HG03378 (cell line): ENCODE measurements around the gene HSPA12B.

Source experiments
- ATAC-seq: cut with Tn5 transposase; IDR thresholded peaks from one replicate; pipeline ENCODE4 v1.9.1; 2021; ENCODE audit warnings: mild to moderate bottlenecking, moderate library complexity; ENCODE audit not compliant: unreplicated experiment

HSPA12B gene

GRCh38 chr20:3728354-3728753 lies 4.1 kb upstream of the HSPA12B start:
- no peak for ATAC-seq

DNA sequence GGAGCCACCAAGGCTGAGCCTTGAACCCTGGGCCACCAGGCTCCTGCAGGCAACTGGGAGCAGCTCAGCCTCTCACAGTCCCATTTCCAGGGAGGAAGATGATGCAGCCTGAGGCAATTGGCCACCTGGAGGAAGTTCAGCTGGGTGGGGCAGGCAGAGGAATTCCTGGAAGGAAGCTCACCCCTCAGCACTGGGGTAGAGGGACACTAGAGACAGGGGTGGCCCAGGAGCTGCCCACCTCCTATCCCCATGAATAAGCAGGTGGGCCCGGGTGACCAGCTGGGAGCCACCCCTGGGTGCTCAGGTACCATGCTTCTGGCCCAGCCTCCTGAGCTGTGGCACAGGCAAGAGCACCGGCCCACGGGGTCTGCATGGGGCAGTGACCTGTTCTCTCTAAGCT lies 3.6 kb upstream of the HSPA12B start:
- ATAC-seq, result no peak

GRCh38 chr20:3729378-3729777 lies 3.1 kb upstream of the HSPA12B start:
- no peak for ATAC-seq

DNA sequence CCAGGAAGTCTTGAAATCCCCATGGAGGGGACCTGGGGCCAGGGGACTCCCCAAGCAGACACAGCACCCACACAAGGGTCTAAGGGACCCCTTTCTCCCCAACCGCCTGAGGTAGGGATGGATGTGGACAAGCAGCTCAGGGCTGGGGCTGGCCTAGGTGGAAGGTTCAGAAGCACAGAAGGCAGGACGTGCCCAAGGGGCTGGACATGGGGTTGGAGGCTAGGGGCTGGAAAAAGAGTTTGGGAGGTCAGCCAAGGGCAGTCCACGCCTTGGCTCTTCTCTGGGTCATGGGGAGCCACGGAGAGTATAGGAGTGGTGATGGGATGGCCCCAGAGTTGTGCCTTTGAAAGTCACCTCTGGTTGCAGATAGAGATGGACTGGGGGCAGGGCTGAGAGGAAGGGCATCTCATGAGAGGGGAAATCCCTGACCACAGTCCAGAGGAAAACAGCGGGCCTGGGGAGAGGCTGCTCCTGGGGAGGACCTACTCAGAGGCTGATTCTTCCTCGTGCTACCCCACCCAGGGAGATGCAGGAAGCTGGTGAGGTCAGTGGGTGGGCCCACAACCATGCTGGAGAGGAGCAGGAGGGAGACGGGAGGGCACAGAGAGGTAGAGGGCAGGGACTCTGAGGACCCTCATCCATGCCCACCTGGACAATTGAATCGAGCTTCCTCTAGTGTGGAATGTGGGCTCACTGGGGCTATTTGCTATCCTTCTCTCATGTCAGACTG lies 2.5 kb upstream of the HSPA12B start:
- no peak for ATAC-seq

GRCh38 chr20:3730803-3731672 lies 1.4 kb upstream of the HSPA12B start:
- no peak for ATAC-seq

- ATAC-seq, result no peak
Observed at GRCh38 chr20:3731944-3732326, 550 bp upstream of the HSPA12B start.

GRCh38 chr20:3733119-3733995 lies 872 bp downstream of the HSPA12B start:
- no peak for ATAC-seq

DNA sequence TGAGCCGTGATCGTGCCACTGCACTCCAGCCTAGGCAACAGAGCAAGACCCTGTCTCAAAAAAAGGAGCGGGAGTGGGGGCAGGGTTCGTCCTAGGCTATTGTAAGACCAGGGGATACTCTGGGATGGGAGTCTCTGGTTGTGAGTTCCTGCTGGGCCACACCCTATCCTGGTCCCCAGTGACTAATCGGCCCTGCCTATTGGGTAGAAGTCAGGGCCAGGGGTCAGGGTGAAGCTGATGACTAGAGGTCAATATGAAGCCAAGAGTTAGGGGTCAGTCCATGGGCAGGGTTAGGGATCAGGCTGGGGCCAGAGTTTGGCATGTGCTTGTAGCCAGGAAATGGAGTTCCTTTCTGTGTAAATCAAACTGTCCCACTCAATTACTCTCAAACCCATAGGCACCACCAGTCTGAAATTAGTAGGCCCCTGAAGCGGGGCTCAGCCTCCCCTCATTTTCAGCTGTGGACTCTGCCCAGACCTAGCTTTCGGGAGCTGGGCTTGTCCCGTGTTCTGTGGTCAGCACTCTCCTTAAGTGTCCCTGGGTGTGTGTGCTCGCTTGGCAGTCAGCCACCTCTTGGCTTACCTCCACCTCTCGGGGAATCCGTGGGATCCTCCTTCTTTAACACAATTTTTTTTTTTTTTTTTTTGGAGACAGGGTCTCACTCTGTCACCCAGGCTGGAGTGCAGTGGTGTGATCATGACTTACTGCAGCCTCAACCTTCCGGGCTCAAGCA lies 1.8 kb downstream of the HSPA12B start:
- no peak for ATAC-seq

- ATAC-seq, result no peak
Observed at GRCh38 chr20:3735768-3736167, 3.3 kb downstream of the HSPA12B start.

GRCh38 chr20:3738111-3739053 lies 5.9 kb downstream of the HSPA12B start:
- no peak for ATAC-seq

- no peak for ATAC-seq
Observed at GRCh38 chr20:3739054-3739925, 6.8 kb downstream of the HSPA12B start.

GRCh38 chr20:3739926-3740451 lies 7.5 kb downstream of the HSPA12B start:
- ATAC-seq, result no peak

DNA sequence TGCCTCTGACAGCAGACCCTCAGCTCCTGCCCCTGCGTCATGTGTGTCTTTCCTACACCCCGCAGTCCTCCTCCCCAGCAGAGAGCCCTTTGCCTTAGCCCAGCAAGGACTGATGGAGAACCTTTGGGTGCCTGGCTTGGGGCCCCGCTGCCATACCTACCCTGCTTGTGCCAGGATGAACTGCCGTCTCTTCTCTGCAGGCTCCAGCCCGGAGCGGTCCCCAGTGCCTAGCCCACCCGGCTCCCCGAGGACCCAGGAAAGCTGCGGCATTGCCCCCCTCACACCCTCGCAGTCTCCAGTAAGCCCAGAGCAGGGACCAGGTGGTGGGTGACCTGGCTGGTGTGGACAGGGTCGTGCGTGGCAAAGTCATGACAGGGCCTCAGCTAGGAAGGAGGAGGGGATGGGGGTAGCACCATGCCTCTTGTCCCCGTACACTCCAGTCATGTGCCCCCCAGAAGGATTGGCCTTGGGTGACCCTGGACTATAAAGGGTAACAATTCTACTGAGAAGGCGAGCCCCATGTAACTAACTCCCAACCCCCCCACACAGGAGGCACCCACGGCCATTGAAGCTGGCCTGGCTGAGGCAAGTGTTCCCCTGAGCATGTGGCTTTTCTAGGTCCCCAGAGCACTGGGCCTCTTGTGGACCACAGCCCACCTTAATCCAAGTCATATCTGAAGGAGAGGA lies 8.3 kb downstream of the HSPA12B start:
- ATAC-seq, result no peak

DNA sequence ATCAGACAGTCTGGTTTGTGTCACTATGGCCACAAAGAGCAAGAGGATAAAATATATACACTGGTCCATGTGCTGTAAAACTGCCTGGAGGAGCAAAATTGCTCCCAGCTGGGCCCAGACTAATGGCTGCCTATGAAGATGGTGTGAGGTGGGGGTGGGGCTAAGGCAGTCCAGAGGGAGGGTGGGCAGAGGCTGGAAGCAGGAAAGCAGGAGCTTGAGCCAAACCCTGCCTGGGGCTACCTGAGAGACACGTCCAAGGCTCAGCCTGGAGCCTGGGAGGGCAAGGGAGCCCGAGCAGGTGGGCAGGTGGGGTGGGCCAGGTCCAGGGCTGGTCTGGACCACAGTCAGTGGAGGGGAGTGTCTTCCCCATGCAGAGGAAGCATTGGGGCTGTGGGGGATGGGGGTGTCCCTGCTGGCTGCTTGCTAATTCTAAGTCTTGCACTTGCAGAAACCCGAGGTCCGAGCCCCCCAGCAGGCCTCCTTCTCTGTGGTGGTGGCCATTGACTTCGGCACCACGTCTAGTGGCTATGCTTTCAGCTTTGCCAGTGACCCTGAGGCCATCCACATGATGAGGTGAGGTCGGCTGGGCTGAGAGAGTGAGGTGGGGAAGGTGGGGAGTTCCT lies 9.5 kb downstream of the HSPA12B start:
- ATAC-seq, result no peak

DNA sequence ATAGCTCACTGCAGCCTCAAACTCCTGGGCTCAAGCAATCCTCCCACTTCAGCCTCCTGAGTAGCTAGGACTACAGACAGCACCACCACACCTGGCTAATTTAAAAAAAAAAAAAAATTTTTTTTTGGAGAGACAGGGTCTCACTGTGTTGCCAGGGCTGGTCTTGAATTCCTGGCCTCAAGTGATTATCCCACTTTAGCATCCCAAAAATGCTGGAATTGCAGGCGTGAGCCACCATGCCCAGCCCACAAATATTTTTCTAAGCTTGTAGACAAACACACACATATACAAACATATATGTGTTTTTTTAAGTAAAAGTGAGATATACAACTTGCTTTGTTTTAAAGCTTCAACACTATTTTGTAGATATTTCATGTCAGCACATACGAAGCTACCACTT lies 10.8 kb downstream of the HSPA12B start:
- no peak for ATAC-seq

DNA sequence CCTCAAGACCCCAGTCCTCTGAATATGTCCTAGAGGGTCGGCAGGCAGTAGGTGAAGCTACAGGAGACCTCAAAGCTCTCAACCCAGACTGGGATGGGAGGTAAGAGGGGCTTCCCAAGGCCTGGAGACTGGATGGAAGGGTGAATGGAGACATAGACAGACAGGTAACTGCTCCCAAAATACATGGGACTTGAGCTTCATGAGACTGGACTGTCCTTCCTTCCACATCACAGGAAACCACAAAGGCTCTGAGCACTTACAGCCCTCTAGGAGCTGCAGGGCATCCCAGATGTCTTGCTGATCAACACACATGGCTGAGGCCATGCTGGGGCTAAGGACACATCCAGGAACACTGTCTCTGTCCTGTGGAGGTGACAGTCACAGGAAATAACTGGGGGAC lies 11.6 kb downstream of the HSPA12B start:
- no peak for ATAC-seq
